ENCODE data around the gene CDC42BPA.

- TF ChIP-seq CTCF (IDR thresholded peaks at IDR 0.05): no peak
- TF ChIP-seq MAX (CRISPR knock-in tag; IDR thresholded peaks at IDR 0.05): no peak
- TF ChIP-seq FOXP4 (CRISPR knock-in tag; IDR thresholded peaks at IDR 0.05): no peak
Measured at GRCh38 chr1:227322376-227322775, 4.1 kb upstream of the CDC42BPA start.
